Endothelial cell of umbilical vein (primary cell): ENCODE measurements around the gene HLA-DPA1. TPM values are rescaled to one million over a fixed set of nuclear protein-coding genes. Genes with fewer than 3 reads are reported as not detected.

Source experiments
- BruUV-seq: library from RNA; stranded (reverse); fragments of 400-500 nt; replicated peaks from 2 replicates; lab custom pipeline; 2021; lab: Mats Ljungman, UMichigan
- CTCF ChIA-PET: fragments of 300-600, 350-600 bp; sonication (Branson Sonifier 250); formaldehyde crosslinking; loops from one replicate; lab custom pipeline; 2021; ENCODE audit warnings: antibody characterized with exemption, inconsistent platforms; lab: Charles Lee
- POLR2A ChIA-PET: fragments of 300-600, 350-600 bp; sonication (Branson Sonifier 250); formaldehyde crosslinking; loops from one replicate; lab custom pipeline; 2021; ENCODE audit warnings: antibody characterized with exemption, inconsistent platforms; lab: Charles Lee
- DNase-seq: peaks from one replicate; pipeline ENCODE4 v3.0.0-alpha.2; 2011; ENCODE audit warnings: low read depth, low spot score
- FAIRE-seq: peaks from 2 replicates; lab custom pipeline; 2011; peaks lifted over from hg19 to GRCh38; lab: Jason Lieb, UNC
- H2AFZ ChIP-seq: 2 replicates; pipeline ENCODE4 v1.6.0; 2012; ENCODE audit warnings: low read depth, low read length, control low read depth, inconsistent platforms
- H3K27ac ChIP-seq: 2 replicates; pipeline ENCODE4 v1.5.1; 2011; ENCODE audit warnings: low read depth, mild to moderate bottlenecking, control low read depth, low read length, moderate library complexity; ENCODE audit not compliant: insufficient read depth
- H3K27me3 ChIP-seq, 2 experiments: 2 replicates each; pipeline versions ENCODE4 v1.6.0 to v1.6.1; 2011; ENCODE audit warnings: low read length in 2 of 2, mixed read lengths in 1 of 2; ENCODE audit not compliant: control insufficient read depth in 2 of 2, insufficient read depth in 2 of 2
- H3K36me3 ChIP-seq, 2 experiments: 2 replicates in 1 of 2; 3 replicates in 1 of 2; pipeline ENCODE4 v1.5.1; 2011; ENCODE audit warnings: low read length in 2 of 2, mild to moderate bottlenecking in 1 of 2, moderate library complexity in 1 of 2; ENCODE audit not compliant: control insufficient read depth in 2 of 2, insufficient read depth in 2 of 2; ENCODE audit errors: extremely low read depth in 1 of 2
- H3K4me1 ChIP-seq: 3 replicates; pipeline ENCODE4 v1.5.1; 2011; ENCODE audit warnings: mild to moderate bottlenecking, low read length; ENCODE audit not compliant: control insufficient read depth, insufficient read depth; ENCODE audit errors: extremely low read depth
- H3K4me2 ChIP-seq: 2 replicates; pipeline ENCODE4 v1.6.1; 2011; ENCODE audit warnings: low read length, control low read depth, mixed read lengths; ENCODE audit not compliant: insufficient read depth
- H3K4me3 ChIP-seq, 3 experiments: fragments of 200-600 bp in 1 of 3; sonication (generic), shearing (Covaris generic) in 1 of 3; replicated peaks in 1 of 3; 2 replicates each; pipeline ENCODE4 v1.5.1; 2011 to 2016; ENCODE audit warnings: control low read depth in 3 of 3, low read length in 3 of 3, mild to moderate bottlenecking in 2 of 3, inconsistent platforms in 1 of 3, low read depth in 1 of 3, moderate library complexity in 1 of 3; ENCODE audit not compliant: insufficient read depth in 1 of 3
- H3K79me2 ChIP-seq: 2 replicates; pipeline ENCODE4 v1.6.0; 2012; ENCODE audit warnings: low read length, inconsistent platforms; ENCODE audit not compliant: control insufficient read depth, insufficient read depth
- H3K9ac ChIP-seq: replicated peaks from 2 replicates; pipeline ENCODE3; 2011; ENCODE audit warnings: low read length, control low read depth; ENCODE audit not compliant: insufficient read depth; ENCODE audit errors: extremely low read depth
- H3K9me1 ChIP-seq: replicated peaks from 3 replicates; pipeline ENCODE4 v1.6.0; 2011; ENCODE audit warnings: mild to moderate bottlenecking, low read length; ENCODE audit not compliant: control insufficient read depth, insufficient read depth; ENCODE audit errors: extremely low read depth
- H3K9me3 ChIP-seq: replicated peaks from 2 replicates; pipeline ENCODE4 v1.5.1; 2012; ENCODE audit warnings: low read length, inconsistent platforms; ENCODE audit not compliant: control insufficient read depth, insufficient read depth
- H4K20me1 ChIP-seq: replicated peaks from 2 replicates; pipeline ENCODE3; 2011; ENCODE audit warnings: mild to moderate bottlenecking, low read length; ENCODE audit not compliant: control insufficient read depth, insufficient read depth; ENCODE audit errors: extremely low read depth
- EZH2 ChIP-seq: IDR thresholded peaks from 2 replicates; pipeline ENCODE4 v1.6.1; 2012; ENCODE audit warnings: borderline replicate concordance, low read depth, mild to moderate bottlenecking, moderate library complexity, low read length, inconsistent platforms; ENCODE audit not compliant: severe bottlenecking
- FOS ChIP-seq: IDR thresholded peaks from 2 replicates; pipeline ENCODE4 v1.6.1; 2011; ENCODE audit warnings: mild to moderate bottlenecking, low read length, moderate library complexity, borderline replicate concordance; ENCODE audit not compliant: insufficient read depth
- GATA2 ChIP-seq: IDR thresholded peaks from 2 replicates; pipeline ENCODE4 v1.7.0; 2011; ENCODE audit warnings: low read depth, mild to moderate bottlenecking, moderate library complexity, mixed read lengths, low read length; ENCODE audit not compliant: insufficient read length, insufficient read depth
- JUN ChIP-seq: IDR thresholded peaks from 2 replicates; pipeline ENCODE4 v1.6.1; 2011; ENCODE audit warnings: borderline replicate concordance, low read depth; ENCODE audit not compliant: insufficient read length, insufficient read depth
- MAX ChIP-seq: IDR thresholded peaks from 2 replicates; pipeline ENCODE4 v1.6.1; 2011; ENCODE audit not compliant: insufficient read depth, insufficient read length
- MYC ChIP-seq: IDR thresholded peaks from one replicate; pipeline ENCODE4 v1.6.1; 2011; ENCODE audit warnings: mild to moderate bottlenecking, low read depth, low read length
- POLR2A ChIP-seq: IDR thresholded peaks from 2 replicates; pipeline ENCODE4 v1.6.1; 2012; ENCODE audit warnings: low read depth, mild to moderate bottlenecking, control low read depth, low read length
- POLR2AphosphoS5 ChIP-seq: IDR thresholded peaks from 2 replicates; pipeline ENCODE4 v1.6.1; 2012; ENCODE audit warnings: low read depth, mild to moderate bottlenecking, control low read depth, low read length, moderate library complexity; ENCODE audit not compliant: insufficient read depth
- dilution Hi-C: fragments of 300-500 bp; cut with MboI; formaldehyde crosslinking; loops from one replicate; pipeline ENCODE4 v1.15.0; 2019; ENCODE audit warnings: low sequenced_read_pairs; ENCODE audit not compliant: extremely low pct_ligation_motif_present
- intact Hi-C: fragments of 100-400 bp; cut with micrococcal nuclease; formaldehyde crosslinking; loops from one replicate; pipeline ENCODE4 v1.10.0; 2022
- polyA plus RNA-seq, 4 experiments: library from polyadenylated mRNA; depleted of rRNA in 3 of 4; stranded (reverse) in 3 of 4; unstranded in 1 of 4; fragments of >200 nt; gene quantifications; 2 replicates each; pipeline versions ENCODE4 v1.2.1 to v1.2.3, GENCODE V29; 2011 to 2012; ENCODE audit warnings: missing spikeins in 1 of 4
- total RNA-seq: library from RNA; stranded (reverse); gene quantifications from 2 replicates; pipeline ENCODE4 v1.2.3, GENCODE V29; 2021
- TF ChIP-seq, protein P1 (sequence below), 2 donors: IDR thresholded peaks; 1 replicate in 1 of 2; 2 replicates in 1 of 2; pipeline ENCODE4 v1.5.1; 2011; ENCODE audit warnings: low read length in 2 of 2, mild to moderate bottlenecking in 2 of 2, moderate library complexity in 2 of 2, control low read depth in 1 of 2, inconsistent platforms in 1 of 2, low read depth in 1 of 2; ENCODE audit not compliant: insufficient read depth in 1 of 2; ENCODE audit errors: extremely low read depth in 1 of 2

The HLA-DPA1 gene
- total and polyA plus RNA-seq, 2 donors (not counting 3 experiments of a cell fraction or from before 2014, with no cell fraction given), result 23.2 TPM; not detected in 1

- Histone ChIP-seq H3K9ac (no peak overlapping the region), H4K20me1 (no peaks in the 10 kb centered on the region), H3K9me1 (no peaks in the 10 kb centered on the region), H2AFZ (no peak overlapping the region), H3K9me3 (no peaks in the 10 kb centered on the region), H3K36me3 (no peaks in the 10 kb centered on the region), H3K79me2 (no peaks in the 10 kb centered on the region), H3K27ac (no peak overlapping the region), H3K4me3 (no peak overlapping the region), H3K4me2 (no peak overlapping the region), H3K27me3 (peaks cover 10 to 20% of the 10 kb centered on the region in 2 experiments), H3K4me1 (no peaks in the 10 kb centered on the region)
- FAIRE-seq (no peak), DNase-seq (no peak)
- intact Hi-C loops, result loop anchor here (1.0 kb wide), 1 partner anchor 126 kb away; no protein-coding TSS in a partner anchor
- no TSS peak for BruUV-seq
- CTCF ChIA-PET, result no interaction called here
- POLR2A ChIA-PET, result no interaction called here
- dilution Hi-C loops, result no loop called here
- TF ChIP-seq, protein P1, sequence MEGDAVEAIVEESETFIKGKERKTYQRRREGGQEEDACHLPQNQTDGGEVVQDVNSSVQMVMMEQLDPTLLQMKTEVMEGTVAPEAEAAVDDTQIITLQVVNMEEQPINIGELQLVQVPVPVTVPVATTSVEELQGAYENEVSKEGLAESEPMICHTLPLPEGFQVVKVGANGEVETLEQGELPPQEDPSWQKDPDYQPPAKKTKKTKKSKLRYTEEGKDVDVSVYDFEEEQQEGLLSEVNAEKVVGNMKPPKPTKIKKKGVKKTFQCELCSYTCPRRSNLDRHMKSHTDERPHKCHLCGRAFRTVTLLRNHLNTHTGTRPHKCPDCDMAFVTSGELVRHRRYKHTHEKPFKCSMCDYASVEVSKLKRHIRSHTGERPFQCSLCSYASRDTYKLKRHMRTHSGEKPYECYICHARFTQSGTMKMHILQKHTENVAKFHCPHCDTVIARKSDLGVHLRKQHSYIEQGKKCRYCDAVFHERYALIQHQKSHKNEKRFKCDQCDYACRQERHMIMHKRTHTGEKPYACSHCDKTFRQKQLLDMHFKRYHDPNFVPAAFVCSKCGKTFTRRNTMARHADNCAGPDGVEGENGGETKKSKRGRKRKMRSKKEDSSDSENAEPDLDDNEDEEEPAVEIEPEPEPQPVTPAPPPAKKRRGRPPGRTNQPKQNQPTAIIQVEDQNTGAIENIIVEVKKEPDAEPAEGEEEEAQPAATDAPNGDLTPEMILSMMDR (IDR thresholded peaks at IDR 0.05; ENCODE audit: extremely low read depth in 1 of 2, insufficient read depth in 1 of 2, low read depth in 1 of 2, low read length in 2 of 2), result no peak
- no peak for TF ChIP-seq MYC
- TF ChIP-seq POLR2A, result no peak
- TF ChIP-seq GATA2, result no peak
- TF ChIP-seq JUN, result no peak
- no peak for TF ChIP-seq EZH2
- no peak for TF ChIP-seq FOS
- TF ChIP-seq POLR2AphosphoS5, result no peak
- TF ChIP-seq MAX, result no peak
These were observed 49.7 kb upstream of the HLA-DPA1 start for GRCh38 chr6:33123181-33123580.
